ENCODE results near the gene LLGL1.
"Not testable (repeated sequence)": the region's sequence is repeated elsewhere in the genome, so short reads cannot be mapped to it uniquely, and the experiment has no call there.

Gene LLGL1

DNA sequence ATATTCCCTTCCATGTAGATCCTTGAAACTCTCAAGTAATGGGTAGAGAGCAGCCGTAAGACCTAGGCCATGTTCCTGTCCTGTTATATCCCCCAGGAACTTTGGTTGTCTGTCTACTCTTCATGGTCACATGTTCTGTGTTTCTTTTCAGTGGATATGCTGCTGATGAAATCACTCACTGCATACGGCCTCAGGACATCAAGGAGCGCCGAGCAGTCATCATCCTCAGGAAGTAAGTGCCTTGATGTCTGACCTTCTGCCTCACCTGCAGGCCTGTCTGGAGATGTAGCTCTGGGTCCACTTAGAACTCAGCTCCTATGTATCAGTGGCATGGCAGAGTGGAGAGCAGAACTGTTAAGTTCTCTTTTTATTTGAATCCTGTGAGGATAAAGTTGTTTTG lies 30.6 kb upstream of the LLGL1 start:
- no peak for DNase-seq

DNA sequence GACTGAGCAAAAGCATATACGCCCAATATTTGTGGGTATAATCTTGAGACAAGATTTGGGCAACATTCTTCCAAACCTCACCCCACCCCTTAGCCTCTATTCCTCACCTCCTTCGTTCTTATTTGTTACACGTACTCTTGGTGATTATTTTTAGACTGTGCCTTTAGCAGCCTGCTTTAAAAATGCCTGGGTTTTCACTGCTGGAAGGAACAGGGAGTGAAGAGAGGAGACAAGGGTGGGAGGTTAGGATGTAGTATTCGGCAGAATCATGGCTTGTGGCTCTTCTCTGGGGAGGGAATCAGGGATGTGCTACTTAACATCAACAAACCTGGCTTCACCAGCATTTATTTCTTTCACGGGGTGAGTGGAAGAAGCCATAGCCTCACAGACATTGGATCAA lies 30.2 kb upstream of the LLGL1 start:
- no peak for DNase-seq

DNA sequence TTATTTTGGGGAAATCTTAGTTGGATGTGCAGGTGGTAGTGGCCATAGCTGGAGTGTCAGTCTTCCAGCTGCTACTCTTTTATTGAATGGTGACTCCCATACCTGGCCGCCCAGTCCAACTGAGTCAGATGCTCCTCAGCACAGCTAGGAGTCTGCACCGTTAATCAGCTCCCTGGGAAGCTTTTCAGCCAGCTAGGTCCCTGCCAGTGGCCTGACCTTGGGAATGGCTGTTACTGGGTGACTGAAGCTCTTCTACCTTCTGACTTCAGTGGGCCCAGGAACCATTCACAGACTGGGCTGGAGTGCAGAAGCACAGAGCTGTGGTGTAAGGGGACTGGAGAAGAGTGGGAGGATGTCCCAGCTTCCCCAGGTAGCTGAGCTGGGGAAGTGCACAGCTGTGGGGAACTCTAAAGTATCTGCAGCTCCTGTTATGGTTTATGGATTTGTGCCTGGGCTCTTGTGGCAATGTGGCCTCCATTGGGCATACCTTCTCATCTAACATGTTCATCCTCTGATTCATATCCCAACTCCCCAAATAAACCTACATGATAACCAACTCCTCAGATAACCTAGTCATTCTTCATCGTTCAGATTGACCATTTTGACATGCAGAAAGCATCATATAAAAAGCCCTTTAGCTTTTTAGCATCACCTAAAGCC lies 27.8 kb upstream of the LLGL1 start:
- no peak for DNase-seq

DNA sequence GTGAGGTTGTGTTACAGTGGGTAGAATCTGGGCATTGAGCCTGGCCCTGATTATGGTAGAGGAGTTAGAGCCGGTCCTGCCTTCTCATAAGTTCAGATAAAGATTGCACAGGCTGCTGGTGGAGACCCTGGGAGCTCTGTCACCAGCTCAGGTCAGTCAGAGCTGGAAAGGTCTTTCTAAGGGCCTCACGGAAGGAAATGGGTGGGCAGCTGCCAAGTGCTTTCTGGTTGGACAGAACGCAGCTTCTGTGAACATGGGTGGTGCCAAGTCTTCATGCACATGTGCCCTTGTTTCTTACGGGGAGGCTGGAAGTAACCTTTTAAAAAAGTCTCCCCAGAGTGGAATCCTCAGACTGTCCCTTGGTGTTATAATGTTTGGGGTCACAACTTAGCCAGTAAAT lies 26.9 kb upstream of the LLGL1 start:
- DNase-seq, result no peak

DNA sequence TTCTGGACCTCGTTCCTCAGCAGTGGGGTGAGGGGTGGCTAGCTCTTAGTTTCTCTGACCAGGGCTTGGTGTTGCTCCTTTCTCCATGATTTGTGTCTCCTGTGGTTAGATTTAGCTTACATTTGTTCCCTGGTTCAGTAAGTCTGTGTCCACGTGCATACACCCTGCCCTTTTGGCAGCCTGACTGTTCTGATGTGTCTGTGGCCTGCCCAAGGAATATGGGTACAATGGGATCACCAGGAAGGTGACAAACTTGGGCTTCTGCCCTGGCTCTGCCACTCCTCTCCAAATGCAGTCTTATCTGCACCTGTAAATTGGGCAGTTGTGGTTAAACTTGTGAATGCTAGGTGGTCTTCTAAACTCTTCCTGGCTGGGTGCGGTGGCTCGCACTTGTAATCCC lies 24.3 kb upstream of the LLGL1 start:
- DNase-seq, result no peak

DNA sequence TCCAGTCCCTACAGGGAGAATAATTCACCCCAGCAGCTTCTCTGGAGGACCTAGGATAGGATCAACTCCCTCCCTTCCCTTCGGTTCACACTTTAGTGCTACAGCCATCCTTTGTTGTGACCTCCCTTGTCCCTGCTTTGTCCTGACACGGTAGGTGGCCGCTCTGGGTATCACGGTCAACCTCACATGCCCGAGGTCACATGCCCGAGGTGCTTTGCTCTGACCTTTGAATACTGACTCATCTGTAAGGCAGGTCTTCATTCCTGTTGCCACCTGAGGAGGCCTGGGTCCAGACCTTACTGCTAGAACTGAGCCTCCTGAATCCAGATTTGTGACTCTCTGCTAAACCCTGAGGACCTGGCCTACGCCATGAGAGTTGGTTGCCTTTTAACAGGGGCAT lies 22.1 kb upstream of the LLGL1 start:
- DNase-seq, result no peak

DNA sequence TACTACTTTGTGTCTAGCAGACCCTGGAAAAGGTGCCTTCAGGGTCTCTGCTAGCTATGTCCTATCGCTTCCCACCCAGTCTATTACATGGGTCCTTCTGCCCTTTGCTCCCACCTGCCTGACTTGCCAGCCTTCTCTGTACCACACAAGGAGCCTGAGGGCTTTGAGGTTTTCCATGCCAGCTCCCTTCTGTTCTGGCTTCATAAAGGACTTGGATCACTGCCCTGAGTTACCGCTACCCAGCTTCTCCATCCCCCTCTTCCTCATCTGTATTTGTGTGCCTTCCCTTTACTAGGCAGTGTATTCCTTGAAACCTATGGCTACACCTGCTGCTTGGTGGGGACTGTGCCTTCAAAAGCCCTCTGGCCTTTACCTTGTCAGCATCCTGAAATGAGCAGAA lies 19.6 kb upstream of the LLGL1 start:
- no peak for DNase-seq

DNA sequence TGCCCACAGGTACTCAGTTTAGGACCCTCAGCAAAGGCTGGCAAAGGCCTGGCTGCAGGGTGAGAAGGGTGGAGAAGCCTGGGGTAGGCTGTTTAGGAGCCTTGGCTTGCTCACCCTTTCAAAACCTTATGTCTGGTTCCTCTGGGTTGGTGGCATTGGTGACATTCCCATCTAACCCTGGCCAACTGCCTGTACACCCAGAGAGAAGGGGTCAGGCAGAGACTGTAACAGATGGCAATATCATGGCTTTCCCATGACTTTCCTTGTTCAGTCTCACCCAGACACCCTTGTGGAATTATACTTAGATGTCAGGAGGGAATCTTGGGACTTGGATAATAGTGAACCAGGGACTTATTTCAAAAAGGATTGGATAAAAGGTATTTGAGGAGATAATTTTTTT lies 18.5 kb upstream of the LLGL1 start:
- no peak for DNase-seq

DNA sequence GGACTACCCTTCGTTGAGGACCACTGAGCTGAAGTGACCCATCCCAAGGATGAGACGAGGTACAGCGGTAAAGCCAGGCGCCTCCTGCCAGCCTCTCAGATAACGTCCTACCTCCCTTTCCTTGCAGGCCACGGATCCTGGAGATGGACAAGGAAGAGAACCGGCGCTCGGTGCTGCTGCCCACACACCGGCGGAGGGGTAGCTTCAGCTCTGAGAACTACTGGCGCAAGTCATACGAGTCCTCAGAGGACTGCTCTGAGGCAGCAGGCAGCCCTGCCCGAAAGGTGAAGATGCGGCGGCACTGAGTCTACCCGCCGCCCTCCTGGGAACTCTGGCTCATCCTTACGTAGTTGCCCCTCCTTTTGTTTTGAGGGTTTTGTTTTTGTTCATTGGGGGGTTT lies 17.3 kb upstream of the LLGL1 start:
- no peak for DNase-seq

DNA sequence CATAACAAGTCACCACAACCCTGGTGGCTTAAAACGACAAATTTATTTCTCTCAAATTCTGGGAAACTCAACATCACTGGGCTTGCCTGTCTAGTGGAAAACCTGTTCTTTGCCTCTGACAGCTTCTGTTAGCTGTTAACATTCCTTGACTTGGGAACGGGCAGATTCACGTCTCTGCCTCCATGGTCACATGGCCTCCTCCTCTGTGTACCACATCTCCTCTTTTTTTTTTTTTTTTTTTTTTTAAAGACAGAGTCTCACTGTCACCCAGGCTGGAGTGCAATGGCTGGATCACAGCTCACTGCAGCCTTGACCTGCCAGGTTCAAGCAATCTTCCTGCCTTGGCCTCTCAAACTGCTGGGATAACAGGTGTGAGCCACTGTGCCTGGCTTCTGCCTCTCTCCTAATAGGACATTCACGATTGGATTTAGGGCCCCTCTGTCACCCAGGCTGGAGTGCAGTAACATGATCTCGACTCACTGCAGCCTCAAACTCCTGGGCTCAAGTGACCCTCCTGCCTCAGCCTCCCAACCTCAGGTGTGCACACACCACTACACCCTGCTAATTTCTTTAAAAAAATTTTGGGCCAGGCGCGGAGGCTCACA lies 11.7 kb upstream of the LLGL1 start:
- DNase-seq, result no peak

DNA sequence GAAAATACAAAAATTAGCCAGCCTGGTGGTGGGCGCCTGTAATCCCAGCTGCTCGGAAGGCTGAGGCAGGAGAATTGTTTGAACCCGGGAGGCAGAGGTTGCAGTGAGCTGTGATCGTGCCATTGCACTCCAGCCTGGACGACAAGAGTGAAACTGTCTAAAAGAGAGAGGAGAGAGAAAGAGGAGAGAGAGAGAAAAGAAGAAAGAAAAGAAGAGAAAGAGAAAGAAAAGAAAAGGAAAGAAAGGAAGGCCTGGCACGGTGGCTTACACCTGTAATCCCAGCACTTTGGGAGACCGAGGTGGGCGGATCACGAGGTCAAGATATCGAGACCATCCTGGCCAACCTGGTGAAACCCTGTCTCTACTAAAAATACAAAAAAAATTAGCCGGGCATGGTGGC lies 8.5 kb upstream of the LLGL1 start:
- DNase-seq, result not testable (repeated sequence)

DNA sequence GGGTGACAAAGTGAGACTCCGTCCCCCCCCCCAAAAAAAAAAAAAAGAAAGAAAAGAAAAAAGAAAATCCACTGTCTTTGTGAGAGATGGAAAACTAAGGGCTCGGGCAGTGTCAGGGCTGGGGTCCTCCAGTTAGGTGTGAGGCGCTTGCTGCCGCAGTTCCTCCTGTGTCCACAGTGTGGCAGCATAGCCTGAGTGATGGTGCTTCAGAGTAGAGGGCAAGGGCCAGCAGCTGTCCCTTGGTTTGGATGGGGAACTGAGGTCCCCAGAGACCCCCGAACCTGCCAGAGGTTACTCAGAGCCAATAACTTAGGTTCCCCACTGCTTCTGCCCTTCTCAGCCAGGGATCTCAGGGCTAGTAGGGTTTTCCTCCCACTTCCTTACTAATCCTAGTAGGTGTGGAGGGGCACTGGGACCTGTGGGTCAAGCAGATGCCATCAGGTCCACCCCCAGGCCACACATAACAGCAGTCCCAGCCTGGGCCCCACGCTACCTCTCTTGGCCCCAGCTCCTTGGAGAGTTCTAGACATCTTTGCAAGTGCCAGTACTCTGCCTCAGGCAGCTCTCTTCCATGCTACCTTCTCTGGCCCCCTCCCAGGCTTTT lies 7.9 kb upstream of the LLGL1 start:
- peak; percentile 83 for DNase-seq

DNA sequence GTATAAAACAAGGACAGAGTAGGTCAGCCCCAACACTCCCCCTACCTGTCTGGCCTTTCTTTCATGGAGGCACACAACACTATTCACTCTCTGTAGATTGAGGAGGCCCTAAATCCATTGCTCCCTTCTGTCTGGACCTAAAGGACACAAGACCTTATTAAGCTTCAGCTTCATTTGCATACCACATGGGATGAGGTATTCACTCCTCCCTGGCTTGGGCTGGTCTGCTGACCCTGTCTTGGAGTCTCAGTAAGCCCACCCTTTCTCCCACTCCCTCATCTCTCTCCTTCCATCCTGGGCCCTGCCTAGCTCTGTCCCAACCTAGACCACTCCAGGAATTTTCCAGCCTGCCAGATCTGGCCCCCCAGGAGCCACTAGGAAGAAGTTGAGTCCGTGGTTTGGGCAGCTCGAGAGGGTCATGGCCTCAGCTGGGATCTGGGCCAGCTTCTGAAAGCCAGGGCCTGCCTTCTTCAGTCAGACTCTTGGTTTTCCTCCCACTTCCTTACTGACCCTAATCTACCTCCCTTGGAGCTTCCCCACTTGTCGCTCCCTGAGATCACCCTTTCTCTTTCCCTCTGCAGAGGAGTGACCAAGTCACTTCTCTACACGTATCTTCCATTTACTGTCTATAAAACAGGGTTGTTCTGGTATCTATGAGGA lies 6.5 kb upstream of the LLGL1 start:
- DNase-seq, result no peak

DNA sequence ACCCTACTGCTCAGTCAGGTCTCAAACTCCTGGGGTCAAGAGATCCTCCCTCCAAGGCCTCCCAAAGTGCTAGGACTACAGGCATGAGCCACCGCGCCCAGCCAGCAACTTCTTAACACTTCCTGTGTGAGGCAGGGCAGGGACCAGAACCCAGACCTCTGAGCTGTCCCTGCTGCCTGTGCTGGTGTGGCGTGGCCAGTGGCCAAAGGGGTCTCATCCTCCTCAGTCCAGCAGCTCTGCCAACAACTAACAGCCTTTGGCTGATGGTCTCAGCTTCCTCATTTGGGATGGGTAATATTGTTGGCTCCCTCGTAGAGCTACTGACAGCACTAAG lies 1.4 kb upstream of the LLGL1 start:
- no peak for DNase-seq

DNA sequence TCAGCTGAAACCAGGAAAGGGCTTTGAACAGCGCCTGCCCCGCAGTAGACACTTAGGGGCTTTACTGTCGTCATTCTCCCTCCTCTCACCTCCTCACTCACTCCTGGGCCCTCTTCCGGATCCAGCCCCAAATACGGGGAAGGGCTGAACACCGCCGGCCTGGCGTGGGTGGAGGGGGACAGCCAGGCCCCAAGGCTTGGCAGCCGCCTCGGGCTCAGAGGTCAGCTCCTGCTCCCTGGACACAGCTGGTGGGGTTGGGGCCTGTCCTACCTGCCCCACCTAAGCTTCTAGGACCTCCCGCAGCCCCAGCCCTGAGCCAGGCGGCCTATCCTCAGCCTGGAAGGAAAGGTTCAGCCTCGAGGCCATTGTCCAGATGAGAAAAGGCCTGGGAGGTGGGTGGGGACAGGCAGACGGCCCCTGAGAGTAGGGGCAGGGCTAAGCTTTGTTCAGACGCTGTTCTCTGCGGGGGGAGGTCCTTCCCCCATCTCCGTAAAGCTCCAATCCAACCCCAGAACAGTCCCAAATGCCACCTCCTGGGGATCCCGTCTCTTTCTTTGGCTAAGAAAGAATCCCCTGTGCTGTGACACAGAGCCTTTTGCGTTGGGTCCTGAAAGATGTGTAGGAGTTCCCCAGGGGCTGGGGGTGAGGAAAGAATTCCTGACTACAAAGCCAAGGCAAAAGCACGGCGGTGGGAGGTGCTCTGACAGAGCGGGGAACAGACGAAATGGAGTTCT lies 881 bp upstream of the LLGL1 start:
- no peak for DNase-seq

DNA sequence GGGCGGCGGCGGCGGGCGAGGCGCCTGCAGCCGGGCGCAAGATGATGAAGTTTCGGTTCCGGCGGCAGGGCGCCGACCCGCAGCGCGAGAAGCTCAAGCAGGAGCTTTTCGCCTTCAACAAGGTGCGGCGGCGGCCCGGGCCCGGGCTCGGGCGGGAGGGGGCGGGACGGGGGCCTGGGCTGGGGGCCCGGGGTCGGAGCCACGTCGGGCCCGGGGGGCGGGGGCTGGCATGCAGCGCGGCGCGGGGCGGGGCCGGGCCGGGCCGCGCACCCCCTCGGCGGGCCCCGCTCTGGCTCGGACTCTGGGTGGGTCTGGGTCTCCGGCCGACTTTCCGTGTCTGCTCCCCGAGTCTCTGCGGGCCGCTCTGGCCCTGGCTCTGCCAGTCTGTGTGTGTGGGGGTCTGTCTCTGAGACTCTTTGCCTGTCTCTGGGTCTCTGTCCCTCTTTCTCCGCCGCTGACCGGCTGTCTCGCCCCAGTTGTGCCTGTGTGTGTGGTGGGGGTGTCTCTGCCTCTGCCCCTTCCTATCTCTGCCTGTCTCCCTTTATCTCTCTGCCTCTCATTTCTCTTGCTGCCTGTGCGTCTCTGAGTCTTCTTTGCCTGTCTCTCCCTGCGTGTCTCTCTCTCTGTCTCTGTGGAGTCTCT lies 328 bp downstream of the LLGL1 start:
- DNase-seq, result no peak

DNA sequence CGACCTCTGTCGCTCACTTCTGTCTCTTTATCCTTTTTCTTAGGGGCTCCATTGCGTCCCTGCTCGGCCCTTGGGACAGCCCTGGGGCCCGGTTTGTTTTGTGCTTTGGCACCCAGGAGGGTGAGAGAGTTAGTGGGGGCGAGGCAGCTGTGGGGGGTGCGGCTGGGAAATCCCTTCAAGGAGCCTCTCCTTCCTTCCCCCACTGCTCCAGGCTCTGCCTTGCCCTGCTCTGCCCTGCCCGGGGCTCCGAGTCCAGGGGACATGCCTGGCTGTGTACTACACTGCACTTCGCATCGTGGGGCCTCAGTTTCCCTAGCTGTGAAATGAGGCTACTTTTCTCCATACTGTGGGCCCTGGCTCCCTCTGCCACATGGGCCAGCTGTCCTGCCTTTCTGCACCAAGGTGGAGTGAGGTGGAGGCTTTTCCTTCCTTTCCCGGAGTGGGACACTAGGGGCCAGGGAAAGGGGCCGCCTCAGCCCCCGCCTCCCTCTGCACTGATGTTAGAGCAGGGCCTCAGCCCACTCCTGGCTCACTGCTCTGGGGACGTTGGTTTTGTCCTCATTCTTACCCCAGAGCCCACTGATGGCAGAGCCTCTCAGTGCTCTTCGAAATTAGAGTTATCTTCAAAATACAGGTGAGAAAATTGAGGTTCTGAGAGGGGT lies 980 bp downstream of the LLGL1 start:
- DNase-seq, result no peak

DNA sequence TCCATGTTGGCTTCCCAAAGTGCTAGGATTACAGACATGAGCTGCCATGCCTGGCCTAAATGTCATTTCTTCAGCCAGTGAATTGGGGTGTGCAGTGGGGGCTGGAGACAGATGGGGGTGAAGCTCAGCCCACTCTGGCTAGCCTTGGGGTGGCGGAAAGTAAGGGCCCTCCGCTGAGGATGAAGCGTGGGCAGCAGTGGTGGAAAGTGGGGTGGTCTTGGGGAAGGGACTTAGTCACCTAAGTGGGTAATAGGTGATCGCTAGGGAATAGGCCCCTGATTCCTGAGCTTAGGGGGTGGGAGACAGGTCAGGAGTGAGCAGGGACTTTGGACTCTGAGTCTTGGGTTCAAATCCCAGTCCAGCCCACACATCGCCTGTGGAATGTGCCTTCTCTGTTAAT lies 2.2 kb downstream of the LLGL1 start:
- no peak for DNase-seq

DNA sequence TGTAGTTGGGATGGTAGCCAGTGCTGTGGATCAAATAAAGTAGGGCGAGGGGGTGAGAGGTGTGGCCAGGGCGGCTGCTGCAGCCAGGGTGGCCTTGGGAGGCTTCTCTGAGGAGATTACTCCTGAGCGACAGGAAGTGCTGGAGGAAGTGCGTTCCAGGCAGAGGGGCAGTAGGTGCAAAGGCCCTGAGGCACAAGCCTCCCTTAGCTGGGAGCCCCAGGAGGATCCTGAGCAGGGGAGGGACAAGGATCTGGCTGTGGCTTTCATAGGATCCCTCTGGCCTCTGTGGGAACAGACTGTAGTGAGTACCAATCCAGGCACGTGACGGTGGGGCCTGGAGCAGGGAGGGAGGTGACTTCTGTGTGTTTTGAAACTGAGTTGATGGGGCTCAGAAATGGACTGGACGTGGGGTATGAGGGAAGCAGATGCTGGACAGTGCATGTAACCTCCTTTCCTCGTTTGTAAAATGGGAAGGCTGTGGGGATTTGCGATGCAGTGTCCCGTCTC lies 2.8 kb downstream of the LLGL1 start:
- no peak for DNase-seq

DNA sequence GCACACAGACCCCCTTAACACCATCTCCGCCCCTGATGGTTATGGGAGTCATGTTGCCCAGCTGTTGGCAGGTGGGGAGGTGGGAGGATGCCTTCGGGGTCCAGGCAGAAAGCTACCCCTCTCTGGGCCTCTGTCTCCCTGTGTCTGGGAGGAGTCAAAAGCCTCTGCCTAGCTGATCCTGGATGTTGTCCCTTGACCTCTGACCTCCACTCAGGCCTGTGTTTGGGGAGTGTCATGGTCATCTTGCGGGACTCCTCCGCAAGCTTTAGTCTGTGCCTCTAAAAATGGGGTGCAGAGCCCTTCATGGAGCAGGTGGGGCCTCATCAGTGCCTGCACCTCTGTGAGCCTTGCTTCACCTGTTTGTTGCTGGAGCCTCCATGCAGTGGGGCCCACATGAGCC lies 3.8 kb downstream of the LLGL1 start:
- no peak for DNase-seq

DNA sequence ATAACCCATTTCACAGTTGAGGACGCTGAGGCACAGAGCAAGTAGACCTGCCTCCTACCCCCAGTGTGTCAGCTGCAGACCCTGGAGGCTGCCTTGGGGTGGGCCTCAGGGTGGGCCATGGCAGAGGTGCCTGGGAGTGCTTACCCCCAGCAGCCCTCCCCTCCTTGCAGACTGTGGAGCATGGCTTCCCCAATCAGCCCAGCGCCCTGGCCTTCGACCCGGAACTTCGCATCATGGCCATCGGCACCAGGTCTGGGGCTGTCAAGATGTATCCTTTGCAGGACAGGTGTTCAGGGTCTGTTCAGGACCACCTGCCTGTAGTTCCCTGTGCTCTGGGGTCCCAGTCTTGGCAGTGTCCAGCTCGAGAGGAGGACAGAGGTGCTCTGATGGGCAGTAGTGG lies 4.3 kb downstream of the LLGL1 start:
- DNase-seq, result no peak

Measured in RPMI8226 (cell line).